Activated T-cell treated with anti-CD3 and anti-CD28 coated beads, Interleukin-2, amount 50 U/mL, for 72 hours (primary cell): ENCODE data around the gene ATP5MG. TPM values are rescaled to one million over a fixed set of nuclear protein-coding genes. Genes with fewer than 3 reads are reported as not detected.

ENCODE experiments used
- total RNA-seq, 2 donors: library from RNA; stranded (reverse); gene quantifications; one replicate each; pipeline ENCODE4 v1.2.3, GENCODE V29; 2022

The ATP5MG gene
- total RNA-seq, 2 donors from 2014 or later: 176 to 225 TPM

Other genes with a start within 250 kb of the ATP5MG start
- under 1 TPM; 0.46 to 0.53 TPM for gene SCN4B, start 248.8 kb upstream of the ATP5MG start, total RNA-seq
- not detected for gene SCN2B, start 225.0 kb upstream of the ATP5MG start, total RNA-seq
- 100 to 1,000 TPM; 272 to 369 TPM for gene JAML, start 176.6 kb upstream of the ATP5MG start, total RNA-seq
- gene MPZL3, start 149.2 kb upstream of the ATP5MG start, total RNA-seq: 10 to 100 TPM; 71.3 to 76.3 TPM
- gene MPZL2, start 137.3 kb upstream of the ATP5MG start, total RNA-seq: 10 to 100 TPM; 10.1 to 12.9 TPM
- gene CD3E, start 96.9 kb upstream of the ATP5MG start, total RNA-seq: 100 to 1,000 TPM; 404 to 419 TPM
- 100 to 1,000 TPM; 245 to 250 TPM for gene CD3D, start 58.9 kb upstream of the ATP5MG start, total RNA-seq
- 100 to 1,000 TPM; 125 to 128 TPM for gene CD3G, start 57.3 kb upstream of the ATP5MG start, total RNA-seq
- 10 to 100 TPM; 45.6 to 46.0 TPM for gene UBE4A, start 42.0 kb upstream of the ATP5MG start, total RNA-seq
- gene KMT2A, start 34.9 kb downstream of the ATP5MG start, total RNA-seq: 100 to 1,000 TPM; 106 to 124 TPM
- gene TTC36, start 125.9 kb downstream of the ATP5MG start, total RNA-seq: 1 to 10 TPM in 1 of 2 donors, under 1 TPM in 1; 0.74 to 1.4 TPM
- gene TMEM25, start 129.6 kb downstream of the ATP5MG start, total RNA-seq: 10 to 100 TPM; 18.1 to 18.6 TPM
- gene IFT46, start 164.3 kb downstream of the ATP5MG start, total RNA-seq: 10 to 100 TPM; 20.7 to 32.3 TPM
- gene ARCN1, start 170.8 kb downstream of the ATP5MG start, total RNA-seq: 100 to 1,000 TPM; 170 to 180 TPM
- 1 to 10 TPM; 3.6 to 3.8 TPM for gene PHLDB1, start 206.0 kb downstream of the ATP5MG start, total RNA-seq